IMR-90 (cell line): ENCODE results near the gene UCP3. TPM values are rescaled to one million over a fixed set of nuclear protein-coding genes. Genes with fewer than 3 reads are reported as not detected.

Experiments used
- ATAC-seq: fragments of 200-7000 bp; cut with Tn5 transposase; 2 replicates; pipeline ENCODE4 v1.9.1; 2020; ENCODE audit warnings: low read depth, mild to moderate bottlenecking, moderate library complexity
- BruUV-seq: library from RNA; stranded (reverse); fragments of 400-500 nt; replicated peaks from 2 replicates; lab custom pipeline; 2021; lab: Mats Ljungman, UMichigan
- CTCF ChIA-PET: fragments of 300-600 bp; formaldehyde crosslinking; extraction: SDS; loops from one replicate; lab custom pipeline; 2021; ENCODE audit warnings: antibody characterized with exemption; lab: Yijun Ruan, JAX
- POLR2A ChIA-PET: fragments of 300-600 bp; sonication (Branson Sonifier 250); formaldehyde crosslinking; loops from one replicate; lab custom pipeline; 2022; ENCODE audit warnings: antibody characterized with exemption; ENCODE audit not compliant: unreplicated experiment; lab: Charles Lee
- DNase-seq: peaks from one replicate; pipeline ENCODE4 v3.0.0; 2013
- H2AFZ ChIP-seq: replicated peaks from 2 replicates; pipeline ENCODE3; 2013; ENCODE audit warnings: low read length, mild to moderate bottlenecking; ENCODE audit not compliant: poor library complexity
- H2AK5ac ChIP-seq: 2 replicates; pipeline ENCODE4 v1.6.1; 2013; ENCODE audit warnings: low read depth, low read length, inconsistent platforms
- H2AK9ac ChIP-seq: replicated peaks from 2 replicates; pipeline ENCODE3; 2013; ENCODE audit warnings: mild to moderate bottlenecking, low read depth, low read length, moderate library complexity; ENCODE audit not compliant: poor library complexity
- H2BK120ac ChIP-seq: 2 replicates; pipeline ENCODE4 v1.6.1; 2013; ENCODE audit warnings: low read depth, low read length, inconsistent platforms
- H2BK15ac ChIP-seq: 3 replicates; pipeline ENCODE4 v1.6.1; 2013; ENCODE audit warnings: low read depth, low read length, inconsistent platforms
- H2BK20ac ChIP-seq: 2 replicates; pipeline ENCODE4 v1.6.1; 2013; ENCODE audit warnings: low read depth, mild to moderate bottlenecking, inconsistent platforms, low read length, moderate library complexity
- H2BK5ac ChIP-seq: 2 replicates; pipeline ENCODE4 v1.6.1; 2013; ENCODE audit warnings: mild to moderate bottlenecking, low read depth, low read length, inconsistent platforms; ENCODE audit not compliant: poor library complexity, severe bottlenecking
- H3K14ac ChIP-seq: replicated peaks from 2 replicates; pipeline ENCODE4 v1.6.1; 2013; ENCODE audit warnings: low read depth, low read length, inconsistent platforms
- H3K18ac ChIP-seq: 2 replicates; pipeline ENCODE4 v1.6.1; 2013; ENCODE audit warnings: low read depth, low read length, control low read depth
- H3K23ac ChIP-seq: 2 replicates; pipeline ENCODE4 v1.6.1; 2013; ENCODE audit warnings: low read depth, low read length, inconsistent platforms
- H3K27ac ChIP-seq: 2 replicates; pipeline ENCODE4 v1.5.1; 2013; ENCODE audit warnings: mild to moderate bottlenecking, control low read depth, low read length; ENCODE audit not compliant: insufficient read depth
- H3K27me3 ChIP-seq: 2 replicates; pipeline ENCODE4 v1.6.1; 2013; ENCODE audit warnings: low read length; ENCODE audit not compliant: control insufficient read depth, insufficient read depth
- H3K36me3 ChIP-seq: 2 replicates; pipeline ENCODE4 v1.6.1; 2013; ENCODE audit warnings: low read length, mixed read lengths; ENCODE audit not compliant: control insufficient read depth, insufficient read depth
- H3K4ac ChIP-seq: 2 replicates; pipeline ENCODE4 v1.6.1; 2013; ENCODE audit warnings: low read depth, low read length, inconsistent platforms
- H3K4me1 ChIP-seq: 2 replicates; pipeline ENCODE4 v1.6.1; 2013; ENCODE audit warnings: low read length, mixed read lengths; ENCODE audit not compliant: control insufficient read depth, insufficient read depth
- H3K4me2 ChIP-seq: 2 replicates; pipeline ENCODE4 v1.6.1; 2013; ENCODE audit warnings: low read depth, mild to moderate bottlenecking, control low read depth, low read length, moderate library complexity
- H3K4me3 ChIP-seq: 2 replicates; pipeline ENCODE4 v1.5.1; 2013; ENCODE audit warnings: low read depth, mild to moderate bottlenecking, control low read depth, low read length, moderate library complexity; ENCODE audit not compliant: insufficient read depth
- H3K56ac ChIP-seq: 2 replicates; pipeline ENCODE4 v1.6.1; 2013; ENCODE audit warnings: low read length, inconsistent platforms; ENCODE audit not compliant: insufficient read depth; ENCODE audit errors: extremely low read depth
- H3K79me1 ChIP-seq, 2 experiments: 2 replicates each; pipeline ENCODE4 v1.6.1; 2013; ENCODE audit warnings: low read length in 2 of 2, inconsistent platforms in 1 of 2, low read depth in 1 of 2
- H3K9ac ChIP-seq: 2 replicates; pipeline ENCODE4 v1.6.1; 2013; ENCODE audit warnings: low read depth, low read length, control low read depth
- H3K9me1 ChIP-seq: 2 replicates; pipeline ENCODE4 v1.6.1; 2013; ENCODE audit warnings: low read length, inconsistent platforms; ENCODE audit not compliant: insufficient read depth
- H3K9me3 ChIP-seq: 2 replicates; pipeline ENCODE4 v1.6.1; 2013; ENCODE audit warnings: low read length; ENCODE audit not compliant: control insufficient read depth, insufficient read depth
- H4K20me1 ChIP-seq: 2 replicates; pipeline ENCODE4 v1.6.1; 2013; ENCODE audit warnings: low read length, inconsistent platforms; ENCODE audit not compliant: insufficient read depth
- H4K5ac ChIP-seq: 2 replicates; pipeline ENCODE4 v1.6.1; 2013; ENCODE audit warnings: mild to moderate bottlenecking, low read depth, low read length, control low read depth
- H4K8ac ChIP-seq, 2 experiments: 2 replicates each; pipeline ENCODE4 v1.6.1; 2013; ENCODE audit warnings: low read depth in 2 of 2, low read length in 2 of 2, control low read depth in 1 of 2, inconsistent platforms in 1 of 2
- H4K91ac ChIP-seq: 2 replicates; pipeline ENCODE4 v1.6.1; 2013; ENCODE audit warnings: low read depth, low read length, inconsistent platforms; ENCODE audit not compliant: insufficient read depth
- BHLHE40 ChIP-seq: fragments of 150-350 bp; IDR thresholded peaks from 2 replicates; pipeline ENCODE4 v1.6.1; 2016; ENCODE audit warnings: mild to moderate bottlenecking, low read depth, low read length
- CEBPB ChIP-seq: IDR thresholded peaks from 2 replicates; pipeline ENCODE4 v1.6.1; 2012; ENCODE audit warnings: low read depth, low read length, improper control_type of control experiment
- CHD1 ChIP-seq: IDR thresholded peaks from 2 replicates; pipeline ENCODE4 v1.6.1; 2012; ENCODE audit warnings: low read depth, low read length, improper control_type of control experiment
- CTCF ChIP-seq: conservative IDR thresholded peaks from 2 replicates; pipeline ENCODE4 v1.5.1; 2012; ENCODE audit warnings: mild to moderate bottlenecking, low read depth, low read length, improper control_type of control experiment
- FOS ChIP-seq: fragments of 150-350 bp; IDR thresholded peaks from 2 replicates; pipeline ENCODE4 v1.6.1; 2016; ENCODE audit warnings: low read depth, low read length
- MAFK ChIP-seq: IDR thresholded peaks from 2 replicates; pipeline ENCODE4 v1.6.1; 2012; ENCODE audit warnings: low read depth, low read length, improper control_type of control experiment
- MXI1 ChIP-seq: IDR thresholded peaks from 2 replicates; pipeline ENCODE4 v1.6.1; 2012; ENCODE audit warnings: low read depth, mild to moderate bottlenecking, low read length, moderate library complexity, borderline replicate concordance
- RFX5 ChIP-seq: IDR thresholded peaks from 2 replicates; pipeline ENCODE4 v1.8.0; 2012; ENCODE audit warnings: low read depth, mild to moderate bottlenecking, low read length, moderate library complexity
- SMC3 ChIP-seq: fragments of 150-350 bp; IDR thresholded peaks from 2 replicates; pipeline ENCODE4 v1.6.1; 2016; ENCODE audit warnings: low read depth, mild to moderate bottlenecking, antibody characterized with exemption, low read length, moderate library complexity
- WGBS, 2 experiments: methylation state at CpG; one replicate each; pipeline versions ENCODE4 v1.1.5 to v1.1.7; 2013; ENCODE audit warnings: missing lambda C conversion rate in 2 of 2; ENCODE audit not compliant: insufficient read length in 1 of 2; ENCODE audit errors: extremely low coverage in 2 of 2; 5-methylcytosine and 5-hydroxymethylcytosine counted together
- dilution Hi-C: fragments of 300-500 bp; cut with HindIII; formaldehyde crosslinking; loops from one replicate; pipeline ENCODE4 v1.14.3; 2018; ENCODE audit warnings: low sequenced_read_pairs; ENCODE audit not compliant: unreplicated experiment
- in situ Hi-C: fragments of 300-500 bp; cut with MboI; formaldehyde crosslinking; loops from 3 replicates; pipeline ENCODE4 v1.14.3; 2019; ENCODE audit warnings: low sequenced_read_pairs, inconsistent platforms, mixed read lengths
- intact Hi-C: fragments of 100-400 bp; cut with micrococcal nuclease; formaldehyde crosslinking; loops from 2 replicates; pipeline ENCODE4 v1.10.0; 2022
- polyA plus RNA-seq, 3 experiments: library from polyadenylated mRNA; depleted of rRNA; stranded (reverse); fragments of >200 nt; gene quantifications; 2 replicates each; pipeline ENCODE4 v1.2.3, GENCODE V29; 2012; ENCODE audit warnings: low replicate concordance in 1 of 3
- total RNA-seq: library from RNA; depleted of rRNA; stranded (reverse); fragments of >200 nt; gene quantifications from 2 replicates; pipeline ENCODE4 v1.2.3, GENCODE V29; 2012

UCP3 gene
- total and polyA plus RNA-seq, 2 of the 4 experiments (the other 2 are of a cell fraction), result under 0.01 to 0.80 TPM

- Histone ChIP-seq H4K5ac (no peak overlapping the region), H4K91ac (no peak overlapping the region), H3K4me3 (no peak overlapping the region), H2BK5ac (no peak overlapping the region), H2BK20ac (no peak overlapping the region), H2AK5ac (no peak overlapping the region), H3K9me3 (no peaks in the 10 kb centered on the region), H3K18ac (no peak overlapping the region), H3K4ac (no peak overlapping the region), H3K36me3 (no peaks in the 10 kb centered on the region), H4K8ac (no peak overlapping the region), H3K4me1 (peaks cover 3% of the 10 kb centered on the region; the same call in 1 of the 2 replicates), H2BK120ac (no peak overlapping the region), H3K56ac (no peak overlapping the region), H3K23ac (no peak overlapping the region), H3K9me1 (no peaks in the 10 kb centered on the region), H3K27me3 (no peaks in the 10 kb centered on the region), H2BK15ac (no peak overlapping the region; the same call in 2 of the 3 replicates), H2AFZ (peak overlapping the region; percentile 41), H3K27ac (no peak overlapping the region), H3K4me2 (no peak overlapping the region), H3K9ac (no peak overlapping the region), H4K20me1 (no peaks in the 10 kb centered on the region), H3K79me1 (no peaks in the 10 kb centered on the region), H2AK9ac (no peak overlapping the region), H3K14ac (no peak overlapping the region)
- intact Hi-C loops, result no loop called here
- ChIA-PET CTCF (no interaction called here), POLR2A (no interaction called here)
- no peak for ATAC-seq
- TF ChIP-seq MXI1 (no peak), BHLHE40 (no peak), SMC3 (no peak), CEBPB (no peak), RFX5 (no peak), CTCF (no peak), MAFK (no peak), FOS (no peak), CHD1 (no peak)
- BruUV-seq, result no TSS peak
- DNase-seq, result no peak
- dilution Hi-C loops, result no loop called here
- WGBS, 2 experiments, result 72% methylated on average over 14 of the region's 25 CpGs; no CpG with 5 or more reads in 1 of the 2 experiments
- in situ Hi-C loops, result no loop called here
Observed at GRCh38 chr11:73957654-73958361, 51.1 kb downstream of the UCP3 start.
